ENCODE measurements around the gene CPHXL. TPM values are rescaled to one million over a fixed set of nuclear protein-coding genes. Genes with fewer than 3 reads are reported as not detected.

The CPHXL gene
- total RNA-seq, 1 experiment from 2014 or later = not detected

- peaks cover 9% of the 10 kb centered on the region; the same call in 1 of the 2 replicates for H3K9me3 ChIP-seq (replicated peaks)
- no peaks in the 10 kb centered on the region for H3K4me1 ChIP-seq (replicated peaks)
- DNase-seq (ENCODE audit: low read depth in 1 of 2, low spot score in 2 of 2) = no peak
- no peaks in the 10 kb centered on the region for H3K27me3 ChIP-seq (replicated peaks)
- no peaks in the 10 kb centered on the region for H3K36me3 ChIP-seq
- no peak overlapping the region for H3K27ac ChIP-seq
- H3K4me3 ChIP-seq = no peak overlapping the region
Observed at GRCh38 chr16:75742424-75743047, 16.2 kb upstream of the CPHXL start.

- Histone ChIP-seq H3K27ac (peak overlapping the region; percentile 23), H3K4me1 (replicated peaks) (peaks cover 21% of the 10 kb centered on the region), H3K9me3 (replicated peaks) (no peaks in the 10 kb centered on the region), H3K4me3 (no peak overlapping the region), H3K27me3 (replicated peaks) (no peaks in the 10 kb centered on the region), H3K36me3 (no peaks in the 10 kb centered on the region)
- peak; percentile 69 to 72 for DNase-seq (ENCODE audit: low read depth in 1 of 2, low spot score in 2 of 2)
Observed at GRCh38 chr16:75733305-75734211, 7.3 kb upstream of the CPHXL start.

GRCh38 chr16:75732871-75733270, 6.6 kb upstream of the CPHXL start:
- Histone ChIP-seq H3K27me3 (replicated peaks) (no peaks in the 10 kb centered on the region), H3K4me3 (no peak overlapping the region), H3K27ac (no peak overlapping the region), H3K36me3 (no peaks in the 10 kb centered on the region), H3K9me3 (replicated peaks) (no peaks in the 10 kb centered on the region), H3K4me1 (replicated peaks) (peaks cover 21% of the 10 kb centered on the region)
- no peak for DNase-seq (ENCODE audit: low read depth in 1 of 2, low spot score in 2 of 2)

GRCh38 chr16:75727221-75727620, 931 bp upstream of the CPHXL start:
- H3K4me1 ChIP-seq (replicated peaks) = no peaks in the 10 kb centered on the region

GRCh38 chr16:75718452-75718851, 7.8 kb downstream of the CPHXL start:
- Histone ChIP-seq H3K36me3 (no peaks in the 10 kb centered on the region), H3K27ac (no peak overlapping the region), H3K9me3 (replicated peaks) (no peaks in the 10 kb centered on the region), H3K4me3 (no peak overlapping the region), H3K4me1 (replicated peaks) (no peaks in the 10 kb centered on the region), H3K27me3 (replicated peaks) (no peaks in the 10 kb centered on the region)
- DNase-seq (ENCODE audit: low read depth in 1 of 2, low spot score in 2 of 2) = no peak

More at GRCh38 chr16:75727221-75727620, 931 bp upstream of the CPHXL start:
- no peak for DNase-seq (ENCODE audit: low read depth in 1 of 2, low spot score in 2 of 2)
- H3K27ac ChIP-seq = no peak overlapping the region
- no peaks in the 10 kb centered on the region for H3K27me3 ChIP-seq (replicated peaks)
- no peaks in the 10 kb centered on the region for H3K36me3 ChIP-seq
- no peak overlapping the region for H3K4me3 ChIP-seq
- no peaks in the 10 kb centered on the region for H3K9me3 ChIP-seq (replicated peaks)

GRCh38 chr16:75714661-75715060, 11.6 kb downstream of the CPHXL start:
- Histone ChIP-seq H3K9me3 (replicated peaks) (0 out of 2 replicates have a peak, but pooled peaks cover 2% of the 10 kb centered on the region), H3K27me3 (replicated peaks) (no peaks in the 10 kb centered on the region), H3K36me3 (no peaks in the 10 kb centered on the region), H3K4me3 (no peak overlapping the region), H3K27ac (no peak overlapping the region), H3K4me1 (replicated peaks) (no peaks in the 10 kb centered on the region)
- no peak for DNase-seq (ENCODE audit: low read depth in 1 of 2, low spot score in 2 of 2)

- H3K4me1 ChIP-seq (replicated peaks) = no peaks in the 10 kb centered on the region
- no peak overlapping the region for H3K4me3 ChIP-seq
- H3K27ac ChIP-seq = no peak overlapping the region
- no peaks in the 10 kb centered on the region for H3K36me3 ChIP-seq
- DNase-seq (ENCODE audit: low read depth in 1 of 2, low spot score in 2 of 2) = no peak
- H3K27me3 ChIP-seq (replicated peaks) = no peaks in the 10 kb centered on the region
- H3K9me3 ChIP-seq (replicated peaks) = 0 out of 2 replicates have a peak, but pooled peaks cover 2% of the 10 kb centered on the region
Observed at GRCh38 chr16:75710344-75710743, 15.9 kb downstream of the CPHXL start.

GRCh38 chr16:75703306-75703705, 23.0 kb downstream of the CPHXL start:
- H3K9me3 ChIP-seq (replicated peaks) = no peaks in the 10 kb centered on the region
- no peaks in the 10 kb centered on the region for H3K36me3 ChIP-seq
- DNase-seq (ENCODE audit: low read depth in 1 of 2, low spot score in 2 of 2) = no peak
- H3K27ac ChIP-seq = no peak overlapping the region
- H3K4me3 ChIP-seq = no peak overlapping the region
- H3K27me3 ChIP-seq (replicated peaks) = no peaks in the 10 kb centered on the region
- no peaks in the 10 kb centered on the region for H3K4me1 ChIP-seq (replicated peaks)

- Histone ChIP-seq H3K4me3 (no peak overlapping the region), H3K27ac (no peak overlapping the region), H3K27me3 (replicated peaks) (no peaks in the 10 kb centered on the region), H3K4me1 (replicated peaks) (no peaks in the 10 kb centered on the region), H3K9me3 (replicated peaks) (no peaks in the 10 kb centered on the region), H3K36me3 (no peaks in the 10 kb centered on the region)
- no peak for DNase-seq (ENCODE audit: low read depth in 1 of 2, low spot score in 2 of 2)
Observed at GRCh38 chr16:75702242-75702641, 24.0 kb downstream of the CPHXL start.

- Histone ChIP-seq H3K27me3 (replicated peaks) (no peaks in the 10 kb centered on the region), H3K4me3 (no peak within 1 kb of the TSS), H3K9me3 (replicated peaks) (no peaks in the 10 kb centered on the region), H3K4me1 (replicated peaks) (no peaks in the 10 kb centered on the region), H3K36me3 (no peaks in the 10 kb centered on the region), H3K27ac (no peak within 1 kb of the TSS)
- DNase-seq (ENCODE audit: low read depth in 1 of 2, low spot score in 2 of 2) = no peak
Observed at GRCh38 chr16:75701361-75701760, 24.9 kb downstream of the CPHXL start, which contains the start of gene DUXB. Gene DUXB (minus strand): TSS chr16:75701461. CDS start chr16:75701418, 43 bp downstream.

GRCh38 chr16:75697571-75697970, 28.7 kb downstream of the CPHXL start:
- DNase-seq (ENCODE audit: low read depth in 1 of 2, low spot score in 2 of 2) = no peak

GRCh38 chr16:75695708-75696107, 30.6 kb downstream of the CPHXL start:
- DNase-seq (ENCODE audit: low read depth in 1 of 2, low spot score in 2 of 2) = no peak
- no peaks in the 10 kb centered on the region for H3K4me1 ChIP-seq (replicated peaks)
- no peaks in the 10 kb centered on the region for H3K27me3 ChIP-seq (replicated peaks)
- H3K9me3 ChIP-seq (replicated peaks) = no peaks in the 10 kb centered on the region
- no peak overlapping the region for H3K4me3 ChIP-seq
- no peaks in the 10 kb centered on the region for H3K36me3 ChIP-seq
- H3K27ac ChIP-seq = no peak overlapping the region

More at GRCh38 chr16:75697571-75697970, 28.7 kb downstream of the CPHXL start:
- no peaks in the 10 kb centered on the region for H3K27me3 ChIP-seq (replicated peaks)
- H3K27ac ChIP-seq = no peak overlapping the region
- H3K36me3 ChIP-seq = no peaks in the 10 kb centered on the region
- no peaks in the 10 kb centered on the region for H3K9me3 ChIP-seq (replicated peaks)
- no peaks in the 10 kb centered on the region for H3K4me1 ChIP-seq (replicated peaks)
- no peak overlapping the region for H3K4me3 ChIP-seq

GRCh38 chr16:75687361-75687760, 38.9 kb downstream of the CPHXL start:
- Histone ChIP-seq H3K4me1 (replicated peaks) (no peaks in the 10 kb centered on the region), H3K27ac (no peak overlapping the region), H3K36me3 (no peaks in the 10 kb centered on the region), H3K9me3 (replicated peaks) (no peaks in the 10 kb centered on the region), H3K27me3 (replicated peaks) (no peaks in the 10 kb centered on the region), H3K4me3 (no peak overlapping the region)
- no peak for DNase-seq (ENCODE audit: low read depth in 1 of 2, low spot score in 2 of 2)

- Histone ChIP-seq H3K27ac (no peak overlapping the region), H3K4me3 (no peak overlapping the region), H3K36me3 (no peaks in the 10 kb centered on the region), H3K27me3 (replicated peaks) (no peaks in the 10 kb centered on the region), H3K4me1 (replicated peaks) (no peaks in the 10 kb centered on the region), H3K9me3 (replicated peaks) (no peaks in the 10 kb centered on the region)
- no peak for DNase-seq (ENCODE audit: low read depth in 1 of 2, low spot score in 2 of 2)
Observed at GRCh38 chr16:75682308-75682707, 44.0 kb downstream of the CPHXL start.
